Inferior parietal cortex (tissue), 1 donor: ENCODE results near the gene SH2D1B.
"Not testable (repeated sequence)": the region's sequence is repeated elsewhere in the genome, so short reads cannot be mapped to it uniquely, and the experiment has no call there.

ENCODE experiments used
- DNase-seq: peaks from one replicate; pipeline ENCODE4 v3.0.0-alpha.2; 2016; ENCODE audit errors: extremely low spot score

Gene SH2D1B

DNA sequence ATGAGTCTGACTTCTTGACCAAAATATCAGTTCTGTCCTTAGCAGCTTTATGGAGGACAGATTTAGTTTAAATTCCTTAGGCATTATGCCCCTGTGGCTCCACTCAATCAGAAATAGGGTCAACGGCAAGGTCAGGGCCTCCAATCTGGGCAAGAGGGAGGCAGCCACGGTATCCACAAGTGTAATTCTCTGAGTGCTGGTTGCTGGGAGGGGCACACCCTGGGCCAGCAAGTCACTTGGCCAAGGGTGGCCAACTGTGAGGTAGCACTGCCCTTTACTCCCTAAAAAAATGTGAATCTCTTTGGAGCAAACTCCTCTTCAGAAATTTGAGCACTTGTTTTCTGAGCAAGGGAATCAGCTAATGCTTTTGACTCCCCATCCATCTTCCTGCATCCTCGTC, 48.1 kb downstream of the SH2D1B start:
- DNase-seq, result no peak

DNA sequence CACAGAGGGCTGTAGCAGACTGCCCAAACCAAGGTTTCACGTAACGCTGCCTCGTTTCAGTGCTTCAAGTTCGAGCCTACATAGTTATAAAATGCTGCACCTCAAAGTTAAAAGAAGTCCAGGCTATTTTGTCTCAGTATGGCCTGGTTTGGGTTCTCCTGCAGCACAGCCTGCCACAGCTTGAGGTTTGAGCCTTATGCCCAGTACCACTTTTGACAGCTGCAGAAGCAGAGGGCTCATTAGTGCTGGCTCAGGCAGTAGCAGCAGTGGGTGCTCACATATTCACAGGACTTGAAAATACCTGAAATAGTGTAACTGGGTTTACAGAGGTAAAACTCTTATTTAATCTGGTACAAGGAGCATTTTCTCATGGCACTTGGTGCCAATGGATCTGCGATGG, 50.6 kb downstream of the SH2D1B start:
- no peak for DNase-seq

DNA sequence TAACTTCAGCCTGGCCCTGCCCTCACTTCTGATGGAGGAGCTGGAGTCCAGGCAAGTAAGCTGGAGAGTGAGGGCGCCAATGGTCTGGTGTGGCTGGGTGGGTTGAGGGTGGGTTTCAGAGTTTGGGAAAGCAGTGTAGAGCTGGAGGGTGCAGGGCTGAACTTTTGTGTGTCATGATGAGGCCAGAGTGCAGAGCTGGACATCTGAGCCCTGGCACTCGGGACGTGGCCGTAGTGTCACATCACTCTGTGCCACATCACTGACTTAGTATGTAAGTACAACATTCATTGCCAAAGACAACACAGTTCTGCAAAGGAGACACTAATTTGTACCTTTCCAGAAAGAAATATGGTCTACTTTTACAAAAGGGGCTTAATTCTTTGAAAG, 51.1 kb downstream of the SH2D1B start:
- no peak for DNase-seq

DNA sequence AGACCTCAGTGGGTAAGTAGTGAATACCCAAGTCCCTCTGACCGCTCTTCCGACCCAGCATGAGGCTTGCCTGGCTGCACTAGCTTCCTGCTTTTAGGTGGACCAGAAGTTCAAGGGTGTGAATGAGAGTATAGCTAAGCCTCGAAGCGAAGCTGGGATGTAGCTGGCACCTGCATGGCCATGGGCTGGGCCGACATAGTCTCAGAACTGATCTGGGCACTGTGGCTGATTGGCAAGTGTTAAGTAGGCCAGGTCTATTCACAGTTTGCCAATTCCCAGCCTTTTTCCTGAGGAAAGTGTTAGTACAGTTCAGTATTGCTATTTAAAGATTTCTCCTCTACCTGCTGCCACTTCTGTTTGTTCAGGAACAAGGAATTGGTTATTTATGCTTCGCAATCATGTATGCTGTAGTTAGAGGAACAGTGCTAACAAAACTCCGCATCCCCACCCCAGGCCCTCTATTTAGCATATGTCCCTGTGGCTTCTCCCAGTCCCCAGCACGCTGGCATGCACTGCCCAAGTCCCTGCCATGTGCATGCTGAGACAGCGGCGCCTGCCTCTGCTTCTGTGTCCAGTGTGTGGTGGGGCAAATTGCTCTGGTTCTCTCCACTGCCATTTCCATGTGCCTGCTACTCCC, 51.6 kb downstream of the SH2D1B start:
- DNase-seq, result no peak

DNA sequence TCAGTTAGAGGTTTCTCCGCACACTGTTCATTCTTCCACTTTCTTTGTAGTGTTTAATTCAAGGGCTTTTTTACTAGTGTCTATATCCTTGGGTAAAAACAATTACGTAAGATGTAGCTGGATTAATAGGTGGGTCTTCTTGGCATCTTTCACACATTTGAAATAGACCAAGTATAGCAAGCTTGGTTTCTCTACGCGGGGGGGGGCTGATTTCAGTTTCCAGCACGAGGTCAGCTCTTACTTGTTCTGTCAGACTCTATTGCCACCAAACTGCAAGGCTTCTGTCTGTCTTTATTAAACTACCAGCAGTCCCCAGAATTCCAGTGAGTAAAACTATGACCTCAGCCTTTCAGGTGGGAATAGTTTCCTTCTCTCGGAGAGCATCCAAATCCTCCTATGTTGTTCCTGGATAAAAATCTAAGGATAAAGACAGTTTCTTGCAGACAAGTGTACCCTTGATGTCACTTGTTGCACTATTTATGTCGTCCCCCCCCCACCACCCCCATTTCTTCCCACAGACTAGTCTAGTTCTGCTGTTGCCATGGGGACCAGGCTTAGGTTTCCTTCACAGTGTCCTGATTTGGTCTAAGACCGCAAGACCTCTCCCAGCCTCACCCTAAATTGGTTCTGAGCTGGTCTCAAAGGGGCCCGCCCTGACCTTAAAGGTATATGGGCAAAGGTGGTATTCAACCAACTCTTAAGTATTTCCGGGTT, 52.3 kb downstream of the SH2D1B start:
- DNase-seq, result no peak

DNA sequence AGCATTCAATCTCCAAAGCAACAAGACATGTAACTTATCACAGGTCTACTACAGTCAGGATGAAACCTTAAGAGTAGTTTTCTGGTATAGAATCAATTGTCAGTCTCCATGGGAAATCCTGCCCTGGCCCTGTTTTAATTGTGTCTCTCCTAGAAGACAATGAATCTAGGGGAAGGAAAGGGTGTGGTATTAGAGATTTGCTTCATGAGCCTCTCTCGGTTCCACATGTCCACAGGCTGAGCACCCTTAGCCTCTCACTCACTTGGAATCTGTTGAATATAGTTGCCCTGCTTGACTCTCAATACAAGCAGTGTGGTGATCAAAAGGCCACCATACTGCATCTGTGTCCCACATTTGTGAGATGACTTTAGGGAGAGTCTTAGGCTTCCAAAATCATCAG, 53.0 kb downstream of the SH2D1B start:
- no peak for DNase-seq

DNA sequence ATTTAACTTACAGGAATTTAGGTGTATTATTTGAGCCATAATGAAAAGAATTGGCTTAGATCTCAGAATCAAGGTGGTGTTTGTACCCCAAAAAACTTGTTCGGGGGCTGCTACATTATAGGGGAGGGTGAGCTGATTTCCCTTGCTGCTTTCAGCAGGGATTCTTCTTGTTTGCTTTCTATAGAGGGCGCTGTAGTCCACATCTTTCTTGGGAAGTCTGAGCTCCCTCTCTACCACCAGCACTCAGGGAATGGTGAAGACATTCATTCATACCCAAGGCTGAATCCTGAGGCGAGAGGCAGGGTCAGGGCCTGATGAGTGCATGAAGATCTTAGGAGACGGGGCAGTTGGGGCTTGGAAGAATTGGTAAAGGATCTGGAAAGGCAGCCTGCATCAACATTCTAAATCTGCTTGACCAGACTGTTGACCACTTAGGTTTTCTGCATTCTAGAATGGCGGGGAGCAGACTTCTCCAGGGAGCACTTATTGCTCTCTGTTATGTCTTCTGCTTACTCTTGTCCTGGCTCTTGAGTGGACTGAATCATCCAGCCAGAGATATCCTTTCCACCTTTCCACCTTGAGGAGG, 54.2 kb downstream of the SH2D1B start:
- no peak for DNase-seq

DNA sequence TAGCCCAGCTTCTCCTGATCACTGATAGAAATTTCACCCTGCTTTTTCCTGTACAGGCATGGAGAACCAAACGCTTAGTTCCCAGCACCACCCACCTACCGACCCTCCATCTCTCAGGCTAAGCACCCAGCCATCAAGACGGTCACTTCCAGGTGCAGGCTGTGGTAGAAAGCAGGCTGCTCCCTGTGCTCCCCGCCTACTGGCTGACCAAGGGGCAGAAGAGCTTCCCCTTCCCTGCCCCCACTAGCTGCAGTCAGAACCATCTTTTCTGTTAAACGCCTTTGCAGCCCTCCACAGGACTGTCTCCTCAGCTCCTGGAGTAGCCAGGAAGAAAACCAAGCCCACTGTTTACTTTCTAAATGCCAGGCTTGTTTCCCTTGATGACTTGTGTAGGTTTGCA, 58.2 kb downstream of the SH2D1B start:
- DNase-seq, result no peak

DNA sequence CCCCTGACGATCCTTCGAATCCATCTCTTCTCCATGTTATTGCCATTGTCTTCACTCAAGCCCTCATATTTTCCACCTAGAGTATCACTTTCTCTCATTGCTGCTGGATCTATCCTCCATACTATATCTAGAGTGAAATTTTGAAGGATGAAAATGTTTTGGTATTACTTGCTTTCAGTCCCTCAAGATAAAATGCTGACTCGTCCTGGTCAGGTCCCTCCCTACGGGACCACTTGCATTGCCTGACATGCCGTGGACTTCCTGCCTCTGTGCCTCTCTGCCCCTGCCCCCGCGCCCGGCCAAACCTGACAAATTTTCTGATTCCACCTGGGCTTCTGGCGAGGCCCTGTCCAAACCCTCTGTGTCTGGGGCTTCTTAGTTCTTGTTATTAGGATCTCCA, 58.9 kb downstream of the SH2D1B start:
- DNase-seq, result no peak

DNA sequence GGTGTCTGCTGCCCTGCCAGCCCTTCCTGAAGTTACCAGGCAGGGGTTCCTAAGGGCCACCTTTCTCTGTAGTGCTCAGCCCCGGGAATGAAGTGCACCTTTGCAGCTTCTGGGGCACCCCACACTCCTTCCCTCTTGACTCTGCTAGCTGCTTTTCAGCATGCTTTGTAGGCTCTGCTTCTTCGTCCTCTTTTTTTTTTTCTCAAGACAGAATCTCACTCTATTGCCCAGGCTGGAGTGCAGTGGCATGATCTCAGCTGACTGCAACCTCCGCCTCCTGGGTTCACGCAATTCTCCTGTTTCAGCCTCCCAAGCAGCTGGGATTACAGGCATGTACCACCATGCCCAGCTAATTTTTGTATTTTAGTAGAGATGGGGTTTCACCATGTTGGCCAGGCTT, 60.1 kb downstream of the SH2D1B start:
- not testable (repeated sequence) for DNase-seq

DNA sequence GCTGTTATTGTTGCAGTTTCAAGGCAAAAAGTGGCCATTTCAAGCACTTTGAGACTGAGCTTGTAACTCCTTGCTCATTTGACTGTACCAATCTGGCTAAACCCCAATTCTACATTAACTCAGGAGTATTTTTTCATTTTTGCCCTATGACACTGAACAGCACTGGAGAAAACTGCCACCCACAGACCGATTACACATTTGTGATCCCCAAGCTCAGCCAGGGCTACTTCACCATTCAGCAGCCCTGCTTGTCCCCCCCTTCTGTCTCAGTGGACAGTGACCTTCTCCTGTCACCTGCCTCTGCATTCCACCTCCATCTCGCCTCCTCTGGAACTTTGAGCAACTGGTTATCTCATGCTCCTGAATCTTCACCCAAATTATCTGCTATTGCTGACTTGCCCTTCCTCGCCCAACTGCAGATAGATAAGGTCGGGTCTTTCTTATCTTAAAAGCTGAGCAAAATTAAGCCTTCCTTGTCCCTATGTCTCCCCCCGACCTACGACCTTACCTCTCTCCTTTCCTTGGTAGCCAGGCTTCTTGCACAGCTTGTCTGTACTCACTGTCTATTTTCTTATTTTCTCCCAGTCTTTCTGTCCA, 60.6 kb downstream of the SH2D1B start:
- DNase-seq, result no peak

DNA sequence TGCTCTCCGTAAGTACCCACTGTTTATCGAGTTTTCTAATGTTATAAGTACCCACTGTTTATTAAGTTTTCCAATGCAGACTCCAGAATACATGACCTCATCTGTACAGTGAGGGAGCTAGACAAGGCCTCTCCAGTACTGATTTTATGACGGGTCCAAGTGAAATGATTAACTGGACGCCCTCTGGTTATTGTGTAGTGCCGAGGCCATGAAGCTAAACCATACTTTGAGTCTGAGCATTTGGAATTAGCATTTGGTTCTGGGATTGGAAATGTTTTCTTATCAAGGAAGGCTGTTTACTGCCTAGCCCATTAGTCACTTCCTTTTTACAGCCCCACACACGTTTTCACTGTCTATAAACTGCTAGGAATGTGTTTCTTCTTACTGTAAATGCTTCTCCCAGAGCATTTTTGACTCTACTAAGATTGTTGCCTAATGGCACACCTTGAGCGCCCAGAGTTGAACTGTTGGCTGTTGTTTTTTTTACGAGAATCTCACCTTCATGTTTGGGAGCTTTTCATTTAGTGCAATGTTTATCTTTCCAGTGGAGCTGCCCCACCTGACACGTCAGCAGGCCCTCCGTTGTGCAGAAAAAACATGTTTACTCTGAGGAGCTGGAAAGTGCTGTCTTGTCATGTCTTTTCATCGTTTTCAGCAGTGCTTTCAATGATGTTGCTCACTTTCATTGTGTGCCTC, 62.2 kb downstream of the SH2D1B start:
- DNase-seq, result no peak

DNA sequence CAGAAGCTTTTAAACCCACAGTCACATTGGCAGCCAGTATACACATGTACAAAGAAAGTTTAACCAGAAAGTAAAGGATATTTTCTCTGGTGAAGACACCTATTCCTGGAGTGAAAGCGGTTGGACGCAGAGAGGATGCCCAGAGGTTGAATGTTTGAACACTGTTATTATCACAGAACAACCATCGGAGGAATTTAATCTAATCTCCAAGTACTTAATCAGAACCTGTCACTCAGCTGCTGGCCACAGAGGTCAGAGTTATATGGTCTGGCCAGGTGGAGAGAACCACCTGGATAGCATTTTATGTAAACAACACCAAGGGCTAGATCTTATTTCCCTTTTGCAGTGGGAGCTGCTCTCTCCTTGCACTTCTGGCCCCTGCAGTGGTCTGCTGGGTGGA, 64.7 kb downstream of the SH2D1B start:
- no peak for DNase-seq
